HG02759 (cell line): ENCODE data around the gene GPATCH4.
"Not testable (repeated sequence)": the region's sequence is repeated elsewhere in the genome, so short reads cannot be mapped to it uniquely, and the experiment has no call there.

Experiments
- ATAC-seq: cut with Tn5 transposase; IDR thresholded peaks from one replicate; pipeline ENCODE4 v1.9.1; 2021; ENCODE audit warnings: mild to moderate bottlenecking, moderate library complexity; ENCODE audit not compliant: unreplicated experiment

GPATCH4 gene

GRCh38 chr1:156627313-156627880 lies 26.1 kb upstream of the GPATCH4 start:
- no peak for ATAC-seq

GRCh38 chr1:156626079-156626438 lies 24.8 kb upstream of the GPATCH4 start:
- no peak for ATAC-seq

DNA sequence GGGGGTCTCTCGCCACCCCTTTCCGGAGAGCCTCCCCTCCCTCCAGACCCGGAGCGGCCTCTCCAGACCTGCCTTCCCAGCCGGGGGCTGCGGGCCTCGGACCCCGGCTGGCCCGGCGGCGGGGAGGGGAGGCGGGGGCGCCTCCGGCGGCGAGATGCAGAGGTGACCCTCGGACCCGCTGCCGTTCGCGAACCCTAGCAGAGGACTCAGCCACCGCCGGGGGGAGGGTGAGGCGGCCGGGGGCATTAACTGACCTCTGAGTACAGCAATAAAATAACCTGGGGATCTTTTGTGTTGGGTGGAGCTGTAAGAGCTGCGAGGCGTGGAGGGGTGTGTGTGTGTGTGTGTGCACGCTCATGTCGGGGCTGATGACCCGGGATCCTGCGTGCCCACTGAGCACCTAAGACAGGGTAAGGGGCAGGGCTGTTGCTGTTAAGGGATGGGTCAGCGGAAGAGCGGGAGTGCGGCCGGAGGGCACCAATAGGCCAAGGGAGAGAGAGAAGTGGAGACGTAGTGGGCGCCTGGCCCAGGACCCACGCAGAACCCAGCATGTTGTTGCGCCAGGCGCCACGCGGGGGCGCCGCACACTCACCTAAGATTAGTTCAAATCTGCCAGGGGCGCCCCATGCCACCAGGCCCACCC lies 24.3 kb upstream of the GPATCH4 start:
- ATAC-seq: no peak

GRCh38 chr1:156624814-156625435 lies 23.6 kb upstream of the GPATCH4 start:
- ATAC-seq: no peak

GRCh38 chr1:156623946-156624813 lies 22.9 kb upstream of the GPATCH4 start:
- no peak for ATAC-seq

- ATAC-seq: no peak
Measured at GRCh38 chr1:156622581-156623297, 21.5 kb upstream of the GPATCH4 start.

- ATAC-seq: no peak
Measured at GRCh38 chr1:156619582-156619955, 18.3 kb upstream of the GPATCH4 start.

DNA sequence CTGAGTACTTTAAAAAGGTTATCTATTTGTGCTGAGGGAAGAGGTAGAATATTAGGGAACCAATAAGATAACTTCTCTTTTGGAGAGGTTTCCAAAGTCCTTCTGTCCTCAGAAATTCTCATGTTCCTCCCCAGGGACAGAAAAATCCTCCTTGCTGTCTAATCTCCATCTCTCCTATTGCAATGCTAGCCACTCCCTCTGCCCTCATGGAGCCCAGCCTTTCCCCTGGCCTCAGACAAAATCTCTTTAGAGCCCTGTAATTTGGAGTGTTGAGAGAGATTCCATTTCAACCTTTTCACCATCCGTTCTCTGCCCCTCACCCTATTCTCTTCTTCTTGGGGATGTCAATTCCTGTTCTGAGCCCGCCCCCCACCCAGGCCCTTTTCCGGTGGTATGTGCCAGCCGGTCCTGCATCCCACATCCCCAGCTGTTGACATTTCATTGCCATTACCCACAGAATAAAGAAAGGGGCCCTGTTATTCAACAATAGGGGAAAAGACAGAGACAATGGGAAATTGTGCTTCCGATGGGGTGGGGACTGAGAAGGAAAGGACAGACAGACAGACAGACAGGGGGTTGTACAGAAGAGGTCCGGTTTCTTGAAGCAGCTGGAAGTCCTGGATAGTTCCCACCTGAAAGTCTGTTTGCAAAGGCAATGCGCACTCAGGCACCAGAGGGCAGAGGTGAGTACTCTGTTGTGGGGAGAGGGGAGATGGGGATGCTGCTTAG lies 17.7 kb upstream of the GPATCH4 start, which contains the start of gene HAPLN2:
Gene HAPLN2 (plus strand): TSS at position 563 of the 729 bp plus-strand sequence. CDS start 4,076 bp downstream, outside the sequence.
- ATAC-seq: no peak

DNA sequence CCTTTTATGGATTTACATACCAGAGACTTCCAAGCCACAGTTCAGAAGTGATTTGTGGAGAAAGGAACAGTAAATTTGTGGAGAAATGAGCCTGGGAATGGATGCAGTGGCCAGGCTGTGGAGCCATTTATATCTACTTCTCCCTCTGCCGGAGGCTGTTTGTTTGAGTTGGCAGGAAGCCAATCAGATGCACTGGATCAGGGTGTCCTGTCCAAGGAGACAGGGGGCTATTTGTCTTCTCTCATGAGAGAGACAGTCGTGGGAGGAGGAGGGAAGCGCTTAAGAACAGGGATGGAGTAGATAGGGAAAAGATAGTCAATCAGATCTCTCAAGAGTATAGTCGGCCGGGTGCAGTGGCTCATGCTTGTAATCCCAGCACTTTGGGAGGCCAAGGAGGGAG lies 15.2 kb upstream of the GPATCH4 start:
- no peak for ATAC-seq

DNA sequence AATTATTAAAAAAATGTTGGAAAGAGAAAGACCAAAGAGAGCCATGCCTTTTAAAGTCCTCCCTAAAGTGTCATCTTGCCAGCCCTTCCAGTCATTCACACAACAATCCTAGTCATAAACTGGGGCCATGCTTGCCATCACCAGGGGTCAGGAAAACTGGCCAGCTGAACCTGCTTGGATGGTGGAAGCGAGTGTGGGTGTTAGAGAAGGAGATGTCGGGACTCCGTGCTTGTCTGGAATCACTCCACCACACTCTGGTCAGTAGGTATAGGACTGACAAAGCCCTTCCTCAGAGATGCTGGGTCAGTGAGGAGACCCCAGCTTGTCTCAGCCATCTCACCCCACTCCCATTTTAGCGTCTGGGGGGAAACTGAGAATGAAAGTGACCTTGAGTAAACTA lies 14.7 kb upstream of the GPATCH4 start:
- no peak for ATAC-seq

- no peak for ATAC-seq
Measured at GRCh38 chr1:156612666-156613065, 11.4 kb upstream of the GPATCH4 start.

GRCh38 chr1:156610072-156610471 lies 8.8 kb upstream of the GPATCH4 start:
- ATAC-seq: not testable (repeated sequence)

- no peak for ATAC-seq
Measured at GRCh38 chr1:156608981-156609380, 7.7 kb upstream of the GPATCH4 start.

DNA sequence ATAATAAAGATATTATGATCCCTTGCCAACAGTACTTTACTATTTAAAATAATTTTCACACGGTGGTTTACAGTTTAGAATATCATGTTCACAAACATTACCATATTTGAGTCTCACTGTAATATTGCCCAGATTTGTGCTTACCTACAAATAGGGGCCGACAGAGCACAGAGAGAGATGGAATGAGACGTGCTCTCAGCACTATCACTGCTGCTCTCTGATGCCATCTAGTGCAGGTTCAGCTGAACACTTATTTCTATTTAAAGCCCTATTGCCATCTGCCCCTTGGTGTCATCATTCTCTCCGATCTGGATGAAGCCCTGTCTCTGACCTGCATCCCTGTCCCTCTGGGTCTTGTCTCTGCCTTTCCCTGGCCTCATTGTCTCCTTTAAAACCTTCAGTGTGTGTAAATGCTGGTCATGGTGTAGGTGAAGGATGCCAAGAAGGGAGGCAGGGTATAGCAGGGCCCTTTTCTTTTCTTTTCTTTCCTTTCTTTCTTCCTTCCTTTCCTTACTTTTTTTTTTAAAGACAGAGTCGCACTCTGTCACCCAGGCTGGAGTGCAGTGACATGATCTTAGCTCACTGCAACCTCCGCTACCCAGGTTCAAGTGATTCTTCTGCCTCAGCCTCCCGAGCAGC lies 6.9 kb upstream of the GPATCH4 start:
- ATAC-seq: no peak

GRCh38 chr1:156607344-156607743 lies 6.1 kb upstream of the GPATCH4 start:
- not testable (repeated sequence) for ATAC-seq

DNA sequence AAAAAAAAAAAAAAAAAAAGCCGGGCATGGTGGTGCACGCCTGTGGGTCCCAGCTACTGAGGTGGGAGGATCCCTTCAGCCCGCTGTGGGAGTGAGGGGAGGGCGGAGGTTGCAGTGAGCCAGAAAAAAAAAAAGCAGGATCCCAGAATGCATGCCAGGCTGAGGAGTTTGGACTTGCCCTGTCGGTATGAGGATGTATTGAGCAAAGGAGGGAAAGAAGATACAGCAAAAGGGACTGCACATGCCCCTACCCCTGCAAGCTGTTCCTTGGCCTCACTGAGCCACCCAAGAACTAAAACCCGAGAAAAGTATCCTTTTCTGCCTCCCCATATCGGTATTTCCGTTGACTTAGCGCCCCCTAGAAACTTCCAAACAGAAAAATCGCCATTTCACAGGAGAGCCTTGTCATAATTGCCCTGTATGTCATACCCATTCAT lies 1.3 kb upstream of the GPATCH4 start:
- no peak for ATAC-seq

- ATAC-seq: peak; percentile 18
Measured at GRCh38 chr1:156601892-156602291, 613 bp upstream of the GPATCH4 start.

- no peak for ATAC-seq
Measured at GRCh38 chr1:156600733-156601121, 552 bp downstream of the GPATCH4 start.

DNA sequence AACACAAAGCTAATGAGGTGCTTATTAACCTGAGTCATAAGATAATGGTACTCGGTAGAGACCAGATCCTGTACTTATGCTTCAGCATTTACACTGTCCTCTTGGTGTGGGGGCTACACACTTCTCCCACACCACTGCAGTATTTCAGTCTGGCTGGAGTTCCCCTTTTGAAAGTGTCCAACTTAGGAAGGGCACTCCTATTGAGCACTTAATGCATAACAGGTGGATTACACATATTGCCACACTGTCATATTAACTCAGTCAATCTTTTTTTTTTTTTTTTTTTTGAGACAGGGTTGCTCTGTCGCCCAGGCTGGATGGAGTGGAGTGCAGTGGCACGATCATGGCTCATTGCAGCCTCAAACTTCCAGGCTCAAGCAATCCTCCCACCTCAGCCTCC lies 1.5 kb downstream of the GPATCH4 start:
- no peak for ATAC-seq
